Lower leg skin (tissue), 3 donors: ENCODE data around the gene DSC3.

Source experiments
- CTCF ChIP-seq, 3 donors: fragments of 450-650 bp; IDR thresholded peaks; one replicate each; pipeline ENCODE4 v1.5.1; 2016; ENCODE audit warnings: antibody characterized with exemption in 3 of 3, mild to moderate bottlenecking in 3 of 3, moderate library complexity in 2 of 3
- POLR2A ChIP-seq, 2 donors: fragments of 450-650 bp; IDR thresholded peaks; one replicate each; pipeline ENCODE4 v1.6.1; 2016 to 2017; ENCODE audit warnings: antibody characterized with exemption in 2 of 2, mild to moderate bottlenecking in 1 of 2, moderate library complexity in 1 of 2

GRCh38 chr18:31064130-31064529, 21.6 kb upstream of the DSC3 start:
- TF ChIP-seq CTCF (IDR thresholded peaks at IDR 0.05) (no peak), POLR2A (IDR thresholded peaks at IDR 0.05) (no peak)
